SU-DHL-6 (cell line): ENCODE measurements around the gene SPAG4.

Source experiments
- CTCF ChIP-seq: fragments of 200-600 bp; sonication (generic); IDR thresholded peaks from one replicate; pipeline ENCODE4 v1.5.1; 2017; ENCODE audit warnings: antibody characterized with exemption, mild to moderate bottlenecking, low read length, moderate library complexity; ENCODE audit not compliant: insufficient read depth, poor library complexity, severe bottlenecking
- EZH2phosphoT487 ChIP-seq: fragments of 200-600 bp; sonication (generic), shearing (Covaris generic); conservative IDR thresholded peaks from 2 replicates; pipeline ENCODE4 v1.6.1; 2018; ENCODE audit warnings: mild to moderate bottlenecking, antibody characterized with exemption, low read length, moderate library complexity, mixed read lengths

GRCh38 chr20:35607003-35607735, 8.5 kb upstream of the SPAG4 start:
- no peak for TF ChIP-seq EZH2phosphoT487
- no peak for TF ChIP-seq CTCF
